PC-3 (cell line): ENCODE results near the gene COX7A2L. TPM values are rescaled to one million over a fixed set of nuclear protein-coding genes. Genes with fewer than 3 reads are reported as not detected.

Source experiments
- total RNA-seq: library from RNA; depleted of rRNA; stranded (reverse); fragments of >200 nt; gene quantifications from 2 replicates; pipeline ENCODE4 v1.2.3, GENCODE V29; 2014; rRNA removed

The COX7A2L gene
- total RNA-seq, 1 experiment from 2014 or later, result 120 TPM

Other genes with a start within 250 kb of the COX7A2L start
- gene EML4, start 191.9 kb downstream of the COX7A2L start, total RNA-seq, result 38.1 and 38.3 TPM in 2 replicates
- gene KCNG3, start 132.8 kb upstream of the COX7A2L start, total RNA-seq, result 2.3 and 2.4 TPM in 2 replicates
- 27.3 and 27.6 TPM in 2 replicates for gene MTA3, start 207.4 kb upstream of the COX7A2L start, total RNA-seq